Ishikawa (cell line): ENCODE measurements around the gene DPPA4.

ENCODE experiments used
- CEBPB ChIP-seq: IDR thresholded peaks from 2 replicates; pipeline ENCODE4 v1.6.1; 2012
- CREB1 ChIP-seq: IDR thresholded peaks from 2 replicates; pipeline ENCODE4 v1.6.1; 2012; ENCODE audit warnings: low read depth
- EGR1 ChIP-seq: IDR thresholded peaks from 2 replicates; pipeline ENCODE4 v1.6.1; 2012
- EP300 ChIP-seq: IDR thresholded peaks from 2 replicates; pipeline ENCODE4 v1.6.1; 2012; ENCODE audit warnings: borderline replicate concordance
- FOXM1 ChIP-seq: IDR thresholded peaks from 2 replicates; pipeline ENCODE4 v1.6.1; 2012; ENCODE audit warnings: low read depth, borderline replicate concordance
- MAX ChIP-seq: IDR thresholded peaks from 2 replicates; pipeline ENCODE4 v1.6.1; 2012
- NFIC ChIP-seq: IDR thresholded peaks from 2 replicates; pipeline ENCODE4 v1.6.1; 2012
- RAD21 ChIP-seq: IDR thresholded peaks from 2 replicates; pipeline ENCODE4 v1.6.1; 2012; ENCODE audit warnings: low read depth
- REST ChIP-seq: IDR thresholded peaks from 2 replicates; pipeline ENCODE4 v1.6.1; 2012; ENCODE audit warnings: low read depth, mild to moderate bottlenecking
- TAF1 ChIP-seq: IDR thresholded peaks from 2 replicates; pipeline ENCODE4 v1.6.1; 2012; ENCODE audit warnings: low read depth, mild to moderate bottlenecking
- TCF12 ChIP-seq: IDR thresholded peaks from 2 replicates; pipeline ENCODE4 v1.6.1; 2012; ENCODE audit warnings: low read depth
- TEAD4 ChIP-seq: IDR thresholded peaks from 2 replicates; pipeline ENCODE4 v1.6.1; 2012
- USF1 ChIP-seq: IDR thresholded peaks from 2 replicates; pipeline ENCODE4 v1.6.1; 2012
- YY1 ChIP-seq: IDR thresholded peaks from 2 replicates; pipeline ENCODE4 v1.6.1; 2012; ENCODE audit warnings: low read depth
- ZBTB7A ChIP-seq: IDR thresholded peaks from 2 replicates; pipeline ENCODE4 v1.6.1; 2012; ENCODE audit warnings: low read depth

Gene DPPA4

GRCh38 chr3:109372639-109373038 is 35.3 kb upstream of the DPPA4 start:
- no peak for TF ChIP-seq FOXM1
- no peak for TF ChIP-seq CEBPB
- TF ChIP-seq TAF1 = no peak
- no peak for TF ChIP-seq MAX

- no peak for TF ChIP-seq YY1
- TF ChIP-seq CREB1 = no peak
- no peak for TF ChIP-seq FOXM1
- no peak for TF ChIP-seq TCF12
- no peak for TF ChIP-seq CEBPB
- TF ChIP-seq TEAD4 = no peak
- TF ChIP-seq RAD21 = no peak
- TF ChIP-seq MAX = no peak
- TF ChIP-seq EP300 = no peak
- TF ChIP-seq ZBTB7A = no peak
Observed at GRCh38 chr3:109369510-109369909, 32.2 kb upstream of the DPPA4 start.

GRCh38 chr3:109364088-109364487 is 26.7 kb upstream of the DPPA4 start:
- no peak for TF ChIP-seq EGR1
- no peak for TF ChIP-seq REST
- TF ChIP-seq EP300 = no peak
- TF ChIP-seq USF1 = no peak
- no peak for TF ChIP-seq TCF12
- no peak for TF ChIP-seq TEAD4
- no peak for TF ChIP-seq YY1
- no peak for TF ChIP-seq TAF1
- TF ChIP-seq ZBTB7A = no peak
- TF ChIP-seq FOXM1 = no peak
- no peak for TF ChIP-seq MAX

- TF ChIP-seq CREB1 = no peak
- no peak for TF ChIP-seq FOXM1
Observed at GRCh38 chr3:109363634-109364033, 26.3 kb upstream of the DPPA4 start.

GRCh38 chr3:109362823-109363222 is 25.5 kb upstream of the DPPA4 start:
- no peak for TF ChIP-seq TEAD4
- TF ChIP-seq TCF12 = no peak
- no peak for TF ChIP-seq CEBPB
- TF ChIP-seq FOXM1 = no peak
- no peak for TF ChIP-seq YY1
- no peak for TF ChIP-seq RAD21
- no peak for TF ChIP-seq ZBTB7A
- TF ChIP-seq USF1 = no peak
- TF ChIP-seq EP300 = no peak
- no peak for TF ChIP-seq MAX
- no peak for TF ChIP-seq TAF1
- TF ChIP-seq EGR1 = no peak
- TF ChIP-seq REST = no peak
- TF ChIP-seq NFIC = no peak
- no peak for TF ChIP-seq CREB1

GRCh38 chr3:109356442-109357155 is 19.3 kb upstream of the DPPA4 start:
- no peak for TF ChIP-seq RAD21
- TF ChIP-seq REST = no peak
- TF ChIP-seq TCF12 = no peak
- TF ChIP-seq USF1 = no peak
- no peak for TF ChIP-seq YY1
- no peak for TF ChIP-seq EP300
- no peak for TF ChIP-seq EGR1
- TF ChIP-seq CEBPB = no peak
- no peak for TF ChIP-seq TAF1
- no peak for TF ChIP-seq ZBTB7A
- no peak for TF ChIP-seq MAX
